PFSK-1 (cell line): ENCODE measurements around the gene LSAMP.

Experiments
- FOXP2 ChIP-seq: optimal IDR thresholded peaks from 2 replicates; pipeline ENCODE3; 2011; ENCODE audit warnings: borderline replicate concordance, control low read depth, inconsistent platforms; ENCODE audit not compliant: insufficient read depth; ENCODE audit errors: extremely low read length, extremely low read depth
- POLR2AphosphoS5 ChIP-seq: IDR thresholded peaks from 2 replicates; pipeline ENCODE4 v1.6.1; 2012; ENCODE audit warnings: low read depth, mild to moderate bottlenecking, control low read depth, low read length, moderate library complexity
- SIN3A ChIP-seq: IDR thresholded peaks from 2 replicates; pipeline ENCODE4 v1.6.1; 2012; ENCODE audit warnings: mild to moderate bottlenecking, low read length, moderate library complexity, borderline replicate concordance; ENCODE audit not compliant: insufficient read depth
- TAF1 ChIP-seq: IDR thresholded peaks from 2 replicates; pipeline ENCODE4 v1.6.1; 2012; ENCODE audit warnings: low read length, control low read depth, borderline replicate concordance; ENCODE audit not compliant: insufficient read depth
- TF ChIP-seq, protein P1 (sequence below), 2 experiments: IDR thresholded peaks; 2 replicates each; pipeline versions ENCODE4 v1.6.1 to v1.8.0; 2011 to 2012; ENCODE audit warnings: low read depth in 2 of 2, low read length in 2 of 2, control low read depth in 1 of 2, inconsistent platforms in 1 of 2, mild to moderate bottlenecking in 1 of 2, moderate library complexity in 1 of 2; ENCODE audit not compliant: insufficient read depth in 1 of 2

The LSAMP gene

DNA sequence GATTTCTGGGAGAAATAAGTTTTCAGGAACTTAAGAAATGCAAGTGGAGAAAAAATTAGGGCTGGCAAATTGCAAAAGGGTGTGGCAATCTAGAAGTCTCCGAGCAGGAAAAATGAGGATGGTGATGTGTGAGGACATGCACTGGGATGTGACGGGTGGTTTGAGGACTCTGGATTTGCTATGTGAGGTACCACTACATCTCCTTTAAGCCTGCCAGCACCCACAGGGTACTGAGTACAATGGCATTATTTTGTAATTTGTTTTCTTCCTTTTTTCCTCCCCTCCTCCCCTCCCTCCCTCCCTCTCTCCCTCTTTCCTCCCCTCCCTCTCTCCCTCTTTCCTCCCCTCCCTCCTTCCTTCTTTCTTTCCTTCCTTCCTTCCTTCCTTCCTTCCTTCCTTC lies 584.5 kb downstream of the LSAMP start:
- TF ChIP-seq, protein P1, sequence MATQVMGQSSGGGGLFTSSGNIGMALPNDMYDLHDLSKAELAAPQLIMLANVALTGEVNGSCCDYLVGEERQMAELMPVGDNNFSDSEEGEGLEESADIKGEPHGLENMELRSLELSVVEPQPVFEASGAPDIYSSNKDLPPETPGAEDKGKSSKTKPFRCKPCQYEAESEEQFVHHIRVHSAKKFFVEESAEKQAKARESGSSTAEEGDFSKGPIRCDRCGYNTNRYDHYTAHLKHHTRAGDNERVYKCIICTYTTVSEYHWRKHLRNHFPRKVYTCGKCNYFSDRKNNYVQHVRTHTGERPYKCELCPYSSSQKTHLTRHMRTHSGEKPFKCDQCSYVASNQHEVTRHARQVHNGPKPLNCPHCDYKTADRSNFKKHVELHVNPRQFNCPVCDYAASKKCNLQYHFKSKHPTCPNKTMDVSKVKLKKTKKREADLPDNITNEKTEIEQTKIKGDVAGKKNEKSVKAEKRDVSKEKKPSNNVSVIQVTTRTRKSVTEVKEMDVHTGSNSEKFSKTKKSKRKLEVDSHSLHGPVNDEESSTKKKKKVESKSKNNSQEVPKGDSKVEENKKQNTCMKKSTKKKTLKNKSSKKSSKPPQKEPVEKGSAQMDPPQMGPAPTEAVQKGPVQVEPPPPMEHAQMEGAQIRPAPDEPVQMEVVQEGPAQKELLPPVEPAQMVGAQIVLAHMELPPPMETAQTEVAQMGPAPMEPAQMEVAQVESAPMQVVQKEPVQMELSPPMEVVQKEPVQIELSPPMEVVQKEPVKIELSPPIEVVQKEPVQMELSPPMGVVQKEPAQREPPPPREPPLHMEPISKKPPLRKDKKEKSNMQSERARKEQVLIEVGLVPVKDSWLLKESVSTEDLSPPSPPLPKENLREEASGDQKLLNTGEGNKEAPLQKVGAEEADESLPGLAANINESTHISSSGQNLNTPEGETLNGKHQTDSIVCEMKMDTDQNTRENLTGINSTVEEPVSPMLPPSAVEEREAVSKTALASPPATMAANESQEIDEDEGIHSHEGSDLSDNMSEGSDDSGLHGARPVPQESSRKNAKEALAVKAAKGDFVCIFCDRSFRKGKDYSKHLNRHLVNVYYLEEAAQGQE (IDR thresholded peaks at IDR 0.05; ENCODE audit: insufficient read depth in 1 of 2, low read depth in 2 of 2, low read length in 2 of 2) = no peak
- TF ChIP-seq FOXP2 (no peak), TAF1 (no peak), SIN3A (no peak), POLR2AphosphoS5 (no peak)

GRCh38 chr3:115859002-115859807 lies 586.1 kb downstream of the LSAMP start:
- TF ChIP-seq FOXP2 (no peak), SIN3A (no peak)
- TF ChIP-seq, protein P1 (IDR thresholded peaks at IDR 0.05; ENCODE audit: insufficient read depth in 1 of 2, low read depth in 2 of 2, low read length in 2 of 2) = peak; percentile 38 to 87; a peak in 2 of 4 replicates

GRCh38 chr3:115857518-115858136 lies 587.7 kb downstream of the LSAMP start:
- no peak for TF ChIP-seq TAF1
- no peak for TF ChIP-seq POLR2AphosphoS5
- TF ChIP-seq, protein P1 (IDR thresholded peaks at IDR 0.05; ENCODE audit: insufficient read depth in 1 of 2, low read depth in 2 of 2, low read length in 2 of 2) = no peak
- TF ChIP-seq SIN3A = no peak
- no peak for TF ChIP-seq FOXP2

- TF ChIP-seq, protein P1 (IDR thresholded peaks at IDR 0.05; ENCODE audit: insufficient read depth in 1 of 2, low read depth in 2 of 2, low read length in 2 of 2) = no peak
- TF ChIP-seq POLR2AphosphoS5 = no peak
- TF ChIP-seq TAF1 = no peak
- no peak for TF ChIP-seq FOXP2
- no peak for TF ChIP-seq SIN3A
Observed at GRCh38 chr3:115855911-115856310, 589.4 kb downstream of the LSAMP start.

GRCh38 chr3:115853104-115853503 lies 592.2 kb downstream of the LSAMP start:
- no peak for TF ChIP-seq TAF1
- TF ChIP-seq, protein P1 (IDR thresholded peaks at IDR 0.05; ENCODE audit: insufficient read depth in 1 of 2, low read depth in 2 of 2, low read length in 2 of 2) = no peak
- TF ChIP-seq POLR2AphosphoS5 = no peak
- no peak for TF ChIP-seq SIN3A
- TF ChIP-seq FOXP2 = no peak
